Right cardiac atrium (tissue), 5 donors: ENCODE data around the gene TMCO4. TPM values are rescaled to one million over a fixed set of nuclear protein-coding genes. Genes with fewer than 3 reads are reported as not detected.
"Not testable (repeated sequence)": the region's sequence is repeated elsewhere in the genome, so short reads cannot be mapped to it uniquely, and the experiment has no call there.

Source experiments
- ATAC-seq, 2 donors: fragments of 200-7000 bp; cut with Tn5 transposase; one replicate each; pipeline versions ENCODE4 v1.8.0 to v1.9.1; 2020; ENCODE audit warnings: moderate library complexity in 2 of 2, mild to moderate bottlenecking in 1 of 2
- DNase-seq, 3 donors: peaks; one replicate each; pipeline ENCODE4 v3.0.0-alpha.2; 2020
- H3K27ac ChIP-seq: one replicate; pipeline ENCODE4 v1.5.1; 2013; ENCODE audit warnings: mild to moderate bottlenecking, low read length, control low read depth, moderate library complexity
- H3K27me3 ChIP-seq: one replicate; pipeline ENCODE4 v1.6.1; 2013; ENCODE audit not compliant: control insufficient read depth, insufficient read depth
- H3K4me1 ChIP-seq: one replicate; pipeline ENCODE4 v1.6.1; 2013; ENCODE audit warnings: low read length; ENCODE audit not compliant: control insufficient read depth, insufficient read depth
- H3K4me3 ChIP-seq: one replicate; pipeline ENCODE4 v1.5.1; 2013; ENCODE audit warnings: low read length, control low read depth
- H3K9me3 ChIP-seq: one replicate; pipeline ENCODE4 v1.6.1; 2013; ENCODE audit warnings: low read length; ENCODE audit not compliant: control insufficient read depth
- whole genome bisulfite sequencing: extraction: QIAGEN DNeasy Blood & Tissue Kit; methylation state at CpG from one replicate; pipeline ENCODE4 v1.1.7; 2013; 5-methylcytosine and 5-hydroxymethylcytosine counted together
- intact Hi-C, 4 donors: fragments of 100-400 bp; cut with DNase I; formaldehyde crosslinking; loops; one replicate each; pipeline versions ENCODE4 v1.11.0 to v1.14.0; 2022 to 2023
- polyA plus RNA-seq: library from polyadenylated mRNA; stranded (reverse); fragments of 200-250 nt; gene quantifications from one replicate; pipeline ENCODE4 v1.2.3, GENCODE V29; 2013
- total RNA-seq, 4 donors: library from RNA; stranded (reverse); fragmentation: NEBNext Ultra II Directional; extraction: Animal tissue kit (Norgen Biotek cat#: 25700); gene quantifications; one replicate each; pipeline ENCODE4 v1.2.1, GENCODE V29; 2021
- donor health status: healthy with polysubstance abuse.
- donor health status: DM: no; HTN: yes; CAD: no.
- donor health status: DM: no; HTN: no; CAD: no.
- donor health status: DM: no; HTN: yes; CAD: no; lungs with severe emphysema.
- donor health status: DM: yes; HTN: yes; CAD: no.

Gene TMCO4
- total and polyA plus RNA-seq, 5 donors, result 8.4 to 11.5 (median 10.7) TPM

GRCh38 chr1:19794583-19794982, 5.1 kb downstream of the TMCO4 start:
- H3K27me3 ChIP-seq, result no peaks in the 10 kb centered on the region
- H3K9me3 ChIP-seq, result no peaks in the 10 kb centered on the region
- H3K4me3 ChIP-seq, result no peak overlapping the region
- H3K27ac ChIP-seq, result no peak overlapping the region
- WGBS, result 85% methylated on average over 4 of the region's 4 CpGs
- DNase-seq, result no peak
- H3K4me1 ChIP-seq, result peaks cover 5% of the 10 kb centered on the region
- intact Hi-C loops, result loop anchor here in 1 of 4 donors (10.0 kb wide), 1 partner anchor 670 kb away; no protein-coding TSS in a partner anchor
- ATAC-seq, result no peak

- no peak for DNase-seq
Observed at GRCh38 chr1:19793360-19794046, 6.2 kb downstream of the TMCO4 start.

GRCh38 chr1:19792237-19793002, 7.3 kb downstream of the TMCO4 start:
- ATAC-seq (no peak), DNase-seq (no peak)
- WGBS, result 90% methylated on average over 4 of the region's 4 CpGs
- Histone ChIP-seq H3K4me3 (no peak overlapping the region), H3K9me3 (no peaks in the 10 kb centered on the region), H3K27me3 (no peaks in the 10 kb centered on the region), H3K4me1 (no peaks in the 10 kb centered on the region), H3K27ac (no peak overlapping the region)
- intact Hi-C loops, result loop anchor here in 1 of 4 donors (10.0 kb wide), 1 partner anchor 668 kb away; no protein-coding TSS in a partner anchor

More at GRCh38 chr1:19793360-19794046, 6.2 kb downstream of the TMCO4 start:
- Histone ChIP-seq H3K4me3 (no peak overlapping the region), H3K27me3 (no peaks in the 10 kb centered on the region), H3K4me1 (no peaks in the 10 kb centered on the region), H3K9me3 (no peaks in the 10 kb centered on the region), H3K27ac (no peak overlapping the region)
- intact Hi-C loops, result loop anchor here in 1 of 4 donors (10.0 kb wide), 1 partner anchor 669 kb away; no protein-coding TSS in a partner anchor
- ATAC-seq, result no peak
- WGBS, result 79% methylated on average over 6 of the region's 6 CpGs

DNA sequence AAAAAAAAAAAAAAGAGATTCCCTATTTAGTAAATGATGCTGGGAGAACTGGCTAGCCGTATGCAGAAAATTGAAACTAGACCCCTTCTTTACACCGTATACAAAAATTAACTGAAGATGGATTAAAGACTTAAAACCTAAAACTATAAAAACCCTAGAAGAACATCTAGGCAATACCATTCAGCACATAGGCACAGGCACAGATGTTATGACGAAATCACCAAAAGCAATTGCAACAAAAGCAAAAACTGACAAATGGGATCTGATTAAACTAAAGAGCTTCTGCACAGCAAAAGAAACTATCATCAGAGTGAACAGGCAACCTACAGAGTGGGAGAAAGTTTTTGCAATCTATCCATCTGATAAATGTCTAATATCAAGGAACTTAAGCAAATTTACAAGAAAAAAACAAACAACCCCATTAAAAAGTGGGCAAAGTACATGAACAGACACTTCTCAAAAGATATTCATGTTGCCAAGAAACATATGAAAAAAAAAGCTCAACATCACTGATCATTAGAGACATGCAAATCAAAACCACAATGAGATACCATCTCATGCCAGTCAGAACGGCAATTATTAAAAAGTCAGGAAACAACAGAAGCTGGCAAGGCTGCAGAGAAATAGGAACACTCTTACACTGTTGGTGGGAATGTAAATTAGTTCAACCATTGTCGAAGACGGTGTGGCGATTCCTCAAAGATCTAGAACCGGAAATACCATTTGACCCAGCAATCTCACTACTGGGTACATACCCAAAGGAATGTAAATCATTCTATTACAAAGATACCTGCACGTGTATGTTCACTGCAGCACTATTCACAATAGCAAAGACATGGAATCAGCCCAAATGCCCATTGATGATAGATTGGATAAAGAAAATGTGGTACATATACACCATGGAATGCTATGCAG, 9.4 kb downstream of the TMCO4 start:
- DNase-seq, H3K27me3 ChIP-seq, H3K9me3 ChIP-seq, H3K4me3 ChIP-seq, ATAC-seq, H3K27ac ChIP-seq, H3K4me1 ChIP-seq: not testable (repeated sequence)
- intact Hi-C loops, result loop anchor here in 1 of 4 donors (10.0 kb wide), 1 partner anchor 666 kb away; no protein-coding TSS in a partner anchor
- 89% methylated on average over 9 of the region's 9 CpGs for WGBS

- no peaks in the 10 kb centered on the region for H3K27me3 ChIP-seq
- no peaks in the 10 kb centered on the region for H3K9me3 ChIP-seq
- H3K4me3 ChIP-seq, result no peak overlapping the region
- DNase-seq (no peak), ATAC-seq (no peak)
- no peak overlapping the region for H3K27ac ChIP-seq
- 68% methylated on average over 9 of the region's 9 CpGs for WGBS
- no peaks in the 10 kb centered on the region for H3K4me1 ChIP-seq
- intact Hi-C loops, result no loop called here
Observed at GRCh38 chr1:19786988-19787423, 12.7 kb downstream of the TMCO4 start.

GRCh38 chr1:19785660-19786059, 14.1 kb downstream of the TMCO4 start:
- Histone ChIP-seq H3K4me3 (no peak overlapping the region), H3K27ac (no peak overlapping the region), H3K4me1 (no peaks in the 10 kb centered on the region), H3K9me3 (no peaks in the 10 kb centered on the region), H3K27me3 (no peaks in the 10 kb centered on the region)
- intact Hi-C loops, result no loop called here
- WGBS, result 73% methylated on average over 4 of the region's 4 CpGs
- no peak for ATAC-seq
- no peak for DNase-seq

DNA sequence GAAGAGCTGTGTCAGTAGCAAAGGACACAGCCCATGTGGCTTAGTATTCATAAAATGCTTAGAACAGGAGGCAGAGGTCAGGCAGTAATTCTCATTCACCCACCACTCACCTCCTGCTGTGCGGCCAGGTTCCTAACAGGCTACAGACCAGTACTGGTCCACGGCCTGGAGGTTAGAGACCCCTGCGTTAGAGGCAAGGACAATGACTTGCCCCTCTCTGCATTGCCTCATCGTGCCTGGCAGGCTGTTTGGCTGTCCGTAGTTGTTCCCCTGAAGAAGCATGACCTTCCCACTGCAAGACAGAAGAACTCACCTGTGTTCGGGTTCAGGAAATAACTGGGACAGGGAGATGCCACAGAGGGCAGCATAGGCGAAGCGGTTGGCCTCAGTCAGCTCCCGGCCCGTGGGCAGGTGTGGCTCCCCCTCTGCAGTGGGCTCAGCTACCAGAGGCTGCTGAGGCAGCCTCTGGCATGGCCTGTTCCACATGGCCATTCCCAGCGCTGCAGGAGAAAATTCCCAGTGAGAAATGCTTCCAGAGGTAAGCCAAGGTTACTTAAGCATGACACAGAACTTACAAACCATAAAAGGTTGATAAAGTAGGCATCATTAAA, 19.3 kb downstream of the TMCO4 start:
- Histone ChIP-seq H3K27ac (no peak overlapping the region), H3K4me1 (no peaks in the 10 kb centered on the region), H3K4me3 (no peak overlapping the region), H3K9me3 (no peaks in the 10 kb centered on the region), H3K27me3 (no peaks in the 10 kb centered on the region)
- DNase-seq, result no peak
- WGBS, result 88% methylated on average over 11 of the region's 11 CpGs
- intact Hi-C loops, result no loop called here
- ATAC-seq, result no peak

DNA sequence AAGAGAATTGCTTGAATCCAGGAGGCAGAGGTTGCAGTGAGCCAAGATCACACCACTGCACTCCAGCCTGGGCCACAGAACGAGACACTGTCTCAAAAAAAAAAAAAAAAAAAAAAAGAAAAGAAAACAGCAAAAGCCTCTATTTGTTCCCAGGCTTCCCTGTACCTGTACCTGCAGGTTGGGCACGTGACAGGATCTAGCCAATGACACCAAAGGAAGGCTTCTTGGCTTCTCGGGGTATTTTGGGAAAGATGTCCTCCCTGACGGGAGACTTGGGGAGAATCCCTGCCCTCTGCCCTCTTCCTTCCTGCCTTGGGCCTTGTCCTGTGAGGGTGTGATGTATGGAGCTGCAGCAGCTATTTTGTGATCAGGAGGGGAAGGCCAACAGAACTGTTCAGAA, 22.8 kb downstream of the TMCO4 start:
- no peaks in the 10 kb centered on the region for H3K9me3 ChIP-seq
- no peak overlapping the region for H3K27ac ChIP-seq
- intact Hi-C loops, result no loop called here
- H3K4me3 ChIP-seq, result no peak overlapping the region
- ATAC-seq, result no peak
- H3K4me1 ChIP-seq, result no peaks in the 10 kb centered on the region
- 98% methylated on average over 4 of the region's 4 CpGs for WGBS
- no peaks in the 10 kb centered on the region for H3K27me3 ChIP-seq
- DNase-seq, result no peak

DNA sequence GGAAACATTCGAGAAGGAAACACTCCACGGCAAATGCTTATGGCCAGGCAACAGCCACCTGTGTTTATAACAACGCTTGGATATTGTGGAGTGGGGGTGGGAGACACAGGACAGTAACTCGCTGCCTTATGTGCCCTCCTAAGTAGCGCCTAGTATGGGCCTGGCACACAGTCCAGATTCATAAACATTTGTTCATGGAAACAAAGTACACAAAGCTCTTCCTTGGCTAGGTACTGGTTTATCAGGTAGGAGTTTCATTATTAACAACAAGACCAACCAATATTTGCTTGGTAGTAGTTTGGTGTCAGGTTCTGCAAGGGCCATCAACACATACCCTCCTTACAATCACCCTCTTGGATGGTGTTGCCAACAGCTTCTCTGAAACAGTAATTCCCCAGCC, 23.4 kb downstream of the TMCO4 start:
- no peak for ATAC-seq
- Histone ChIP-seq H3K4me3 (no peak overlapping the region), H3K27ac (no peak overlapping the region), H3K9me3 (no peaks in the 10 kb centered on the region), H3K27me3 (no peaks in the 10 kb centered on the region), H3K4me1 (no peaks in the 10 kb centered on the region)
- DNase-seq, result no peak
- 92% methylated on average over 5 of the region's 5 CpGs for WGBS
- intact Hi-C loops, result no loop called here

GRCh38 chr1:19775831-19776230, 23.9 kb downstream of the TMCO4 start:
- Histone ChIP-seq H3K4me3 (no peak overlapping the region), H3K27ac (no peak overlapping the region), H3K4me1 (no peaks in the 10 kb centered on the region), H3K9me3 (no peaks in the 10 kb centered on the region), H3K27me3 (no peaks in the 10 kb centered on the region)
- ATAC-seq, result no peak
- no peak for DNase-seq
- 94% methylated on average over 9 of the region's 9 CpGs for WGBS
- intact Hi-C loops, result no loop called here
